Panc1 (cell line): ENCODE results near the gene NTRK2. TPM values are rescaled to one million over a fixed set of nuclear protein-coding genes. Genes with fewer than 3 reads are reported as not detected.

Experiments used
- ATAC-seq: fragments of 200-7000 bp; cut with Tn5 transposase; 2 replicates; pipeline ENCODE4 v1.9.1; 2020; ENCODE audit warnings: mild to moderate bottlenecking, moderate library complexity
- BruUV-seq: library from RNA; stranded (reverse); fragments of 400-500 nt; replicated peaks from 2 replicates; lab custom pipeline; 2021; lab: Mats Ljungman, UMichigan
- CTCF ChIA-PET: fragments of 300-600 bp; sonication (Branson Sonifier 250); formaldehyde crosslinking; loops from one replicate; lab custom pipeline; 2022; ENCODE audit warnings: antibody characterized with exemption; lab: Charles Lee
- POLR2A ChIA-PET: fragments of 300-600 bp; sonication (Branson Sonifier 250); formaldehyde crosslinking; loops from one replicate; lab custom pipeline; 2022; ENCODE audit warnings: antibody characterized with exemption; lab: Charles Lee
- DNase-seq: peaks from one replicate; pipeline ENCODE4 v3.0.0-alpha.2; 2010; ENCODE audit warnings: low read depth, low spot score
- H3K27ac ChIP-seq: 2 replicates; pipeline ENCODE4 v1.5.1; 2011; ENCODE audit warnings: mild to moderate bottlenecking, low read length, inconsistent platforms
- H3K27me3 ChIP-seq: fragments of 200-500 bp; sonication (Bioruptor generic); 2 replicates; pipeline ENCODE4 v1.6.0; 2014; ENCODE audit warnings: low read length, inconsistent platforms; ENCODE audit not compliant: control insufficient read depth, insufficient read depth
- H3K36me3 ChIP-seq: fragments of 200-500 bp; sonication (Bioruptor generic); 2 replicates; pipeline ENCODE4 v1.5.1; 2014; ENCODE audit warnings: inconsistent platforms, mild to moderate bottlenecking, low read length, moderate library complexity; ENCODE audit not compliant: control insufficient read depth, insufficient read depth
- H3K4me1 ChIP-seq: 2 replicates; pipeline ENCODE4 v1.5.1; 2011; ENCODE audit warnings: inconsistent platforms, mild to moderate bottlenecking, low read length, moderate library complexity; ENCODE audit not compliant: control insufficient read depth, insufficient read depth
- H3K4me3 ChIP-seq, 2 experiments: 2 replicates each; pipeline ENCODE4 v1.5.1; 2011 to 2012; ENCODE audit warnings: low read depth in 2 of 2, low read length in 2 of 2, mild to moderate bottlenecking in 2 of 2, inconsistent platforms in 1 of 2, moderate library complexity in 1 of 2
- H3K9me3 ChIP-seq: fragments of 200-500 bp; sonication (Bioruptor generic); 2 replicates; pipeline ENCODE4 v1.5.1; 2014; ENCODE audit warnings: low read depth, mild to moderate bottlenecking, inconsistent platforms, low read length, moderate library complexity; ENCODE audit not compliant: control insufficient read depth, insufficient read depth
- CTCF ChIP-seq: fragments of 450-650 bp; IDR thresholded peaks from 2 replicates; pipeline ENCODE4 v1.5.1; 2017; ENCODE audit warnings: mild to moderate bottlenecking
- POLR2AphosphoS5 ChIP-seq: IDR thresholded peaks from 2 replicates; pipeline ENCODE4 v1.6.1; 2012; ENCODE audit warnings: mild to moderate bottlenecking, low read depth, low read length, moderate library complexity
- REST ChIP-seq, 2 experiments: IDR thresholded peaks; 2 replicates each; pipeline ENCODE4 v1.6.1; 2011 to 2012; ENCODE audit warnings: low read depth in 2 of 2, control low read depth in 1 of 2, low read length in 1 of 2, mild to moderate bottlenecking in 1 of 2, moderate library complexity in 1 of 2; ENCODE audit not compliant: insufficient read depth in 1 of 2
- SIN3A ChIP-seq: IDR thresholded peaks from 2 replicates; pipeline ENCODE4 v1.6.1; 2012; ENCODE audit warnings: low read depth, mild to moderate bottlenecking, low read length, moderate library complexity, borderline replicate concordance; ENCODE audit not compliant: insufficient read depth
- TCF7L2 ChIP-seq: IDR thresholded peaks from 2 replicates; pipeline ENCODE4 v1.6.1; 2011; ENCODE audit warnings: mild to moderate bottlenecking, low read depth, low read length, inconsistent platforms
- in situ Hi-C: cut with HindIII; loops from 2 replicates; pipeline ENCODE4 v1.10.0; 2016; ENCODE audit warnings: low sequenced_read_pairs, low pct_unique_long_range_greater_than_20kb
- intact Hi-C: fragments of 100-400 bp; cut with micrococcal nuclease; formaldehyde crosslinking; loops from one replicate; pipeline ENCODE4 v1.10.0; 2022; ENCODE audit not compliant: unreplicated experiment
- total RNA-seq: library from RNA; stranded (reverse); gene quantifications from one replicate; pipeline ENCODE4 v1.2.1, GENCODE V29; 2021; ENCODE audit not compliant: unreplicated experiment

Gene NTRK2
- total RNA-seq, 1 experiment from 2014 or later: 0.23 TPM

- CTCF ChIA-PET: no interaction called here
- Histone ChIP-seq H3K27me3 (no peaks in the 10 kb centered on the region), H3K4me1 (no peaks in the 10 kb centered on the region), H3K36me3 (no peaks in the 10 kb centered on the region), H3K27ac (no peak overlapping the region), H3K4me3 (no peak overlapping the region), H3K9me3 (no peaks in the 10 kb centered on the region)
- no TSS peak for BruUV-seq
- POLR2A ChIA-PET: no interaction called here
- DNase-seq (no peak), ATAC-seq (no peak)
- TF ChIP-seq REST (IDR thresholded peaks at IDR 0.05; ENCODE audit: insufficient read depth in 1 of 2, low read depth in 2 of 2, low read length in 1 of 2) (no peak), CTCF (no peak), POLR2AphosphoS5 (no peak), SIN3A (no peak), TCF7L2 (no peak)
- in situ Hi-C loops: no loop called here
- intact Hi-C loops: no loop called here
Observed at GRCh38 chr9:84681516-84682285, 12.2 kb downstream of the NTRK2 start.

GRCh38 chr9:84686068-84686467, 16.5 kb downstream of the NTRK2 start:
- in situ Hi-C loops (no loop called here), intact Hi-C loops (no loop called here)
- Histone ChIP-seq H3K4me1 (no peaks in the 10 kb centered on the region), H3K36me3 (no peaks in the 10 kb centered on the region), H3K27me3 (no peaks in the 10 kb centered on the region), H3K9me3 (no peaks in the 10 kb centered on the region), H3K4me3 (no peak overlapping the region), H3K27ac (no peak overlapping the region)
- BruUV-seq: no TSS peak
- no peak for TF ChIP-seq SIN3A
- TF ChIP-seq CTCF: no peak
- TF ChIP-seq TCF7L2: no peak
- DNase-seq (no peak), ATAC-seq (no peak)
- ChIA-PET POLR2A (interaction anchor here (0.6 kb wide), 1 partner anchor 86 kb away, joined by 4 read pairs; no protein-coding TSS in a partner anchor), CTCF (no interaction called here)
